IPS-18c (cell line): ENCODE data around the gene SRCIN1.
A peak's percentile ranks its signal among the peaks of the same experiment; 100 is the strongest.
"Not testable (repeated sequence)": the region's sequence is repeated elsewhere in the genome, so short reads cannot be mapped to it uniquely, and the experiment has no call there.

ENCODE experiments used
- H3K4me3 ChIP-seq: 2 replicates; pipeline ENCODE4 v1.7.0; 2013; ENCODE audit warnings: low read depth, mild to moderate bottlenecking, low read length, moderate library complexity; ENCODE audit not compliant: insufficient read depth
- H3K9me3 ChIP-seq: one replicate; pipeline ENCODE4 v1.6.1; 2013; ENCODE audit warnings: mild to moderate bottlenecking, low read length, moderate library complexity; ENCODE audit not compliant: control insufficient read depth, insufficient read depth

Gene SRCIN1

GRCh38 chr17:38511150-38512108, 94.3 kb downstream of the SRCIN1 start:
- Histone ChIP-seq H3K4me3 (peak overlapping the region; percentile 52), H3K9me3 (no peaks in the 10 kb centered on the region)

DNA sequence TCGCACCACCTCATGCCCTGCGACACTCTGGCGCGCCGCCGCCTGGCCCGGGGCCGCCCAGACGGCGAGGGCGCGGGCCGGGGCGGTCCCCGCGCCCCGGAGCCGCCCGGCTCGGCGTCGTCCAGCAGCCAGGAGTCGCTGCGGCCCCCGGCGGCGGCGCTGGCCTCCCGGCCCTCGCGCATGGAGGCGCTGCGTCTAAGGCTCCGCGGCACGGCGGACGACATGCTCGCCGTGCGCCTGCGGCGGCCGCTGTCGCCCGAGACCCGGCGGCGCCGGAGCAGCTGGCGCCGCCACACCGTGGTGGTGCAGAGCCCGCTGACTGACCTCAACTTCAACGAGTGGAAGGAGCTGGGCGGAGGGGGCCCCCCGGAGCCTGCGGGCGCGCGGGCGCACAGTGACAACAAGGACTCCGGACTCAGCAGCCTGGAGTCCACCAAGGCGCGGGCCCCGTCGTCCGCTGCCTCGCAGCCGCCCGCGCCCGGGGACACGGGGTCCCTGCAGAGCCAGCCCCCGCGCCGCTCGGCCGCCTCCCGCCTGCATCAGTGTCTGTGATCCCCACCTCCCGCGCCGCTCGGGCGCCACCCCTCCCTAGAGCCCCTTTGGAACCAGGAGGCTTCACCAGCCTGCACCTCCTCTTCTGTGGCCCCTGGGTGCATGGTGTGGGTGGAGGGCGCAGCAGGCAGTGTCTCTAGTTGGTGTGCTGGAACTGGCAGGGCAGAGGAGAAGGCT, 95.2 kb downstream of the SRCIN1 start:
- H3K4me3 ChIP-seq, result peak overlapping the region; percentile 52
- H3K9me3 ChIP-seq, result no peaks in the 10 kb centered on the region

DNA sequence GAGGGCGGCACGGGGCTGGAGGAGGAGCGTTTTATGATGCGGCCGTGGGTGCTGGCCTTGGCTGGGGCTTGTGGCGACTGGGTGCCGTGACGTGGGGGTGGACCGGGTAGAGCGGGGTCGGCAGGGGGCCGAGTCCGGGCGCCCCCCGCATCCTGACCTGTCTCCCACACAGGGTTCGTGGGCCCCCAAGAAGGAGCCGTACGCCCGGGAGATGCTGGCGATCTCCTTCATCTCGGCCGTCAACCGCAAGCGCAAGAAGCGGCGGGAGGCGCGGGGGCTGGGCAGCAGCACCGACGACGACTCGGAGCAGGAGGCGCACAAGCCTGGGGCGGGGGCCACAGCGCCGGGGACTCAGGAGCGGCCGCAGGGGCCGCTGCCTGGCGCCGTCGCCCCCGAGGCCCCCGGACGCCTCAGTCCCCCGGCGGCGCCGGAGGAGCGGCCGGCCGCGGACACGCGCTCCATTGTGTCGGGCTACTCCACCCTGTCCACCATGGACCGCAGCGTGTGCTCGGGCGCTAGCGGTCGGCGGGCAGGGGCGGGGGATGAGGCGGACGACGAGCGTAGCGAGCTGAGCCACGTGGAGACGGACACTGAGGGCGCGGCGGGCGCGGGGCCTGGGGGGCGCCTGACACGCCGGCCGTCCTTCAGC, 95.9 kb downstream of the SRCIN1 start:
- Histone ChIP-seq H3K4me3 (peak overlapping the region; percentile 41), H3K9me3 (no peaks in the 10 kb centered on the region)

GRCh38 chr17:38508954-38509771, 96.6 kb downstream of the SRCIN1 start:
- H3K4me3 ChIP-seq, result peak overlapping the region; percentile 41; the same call in 1 of the 2 replicates
- no peaks in the 10 kb centered on the region for H3K9me3 ChIP-seq

GRCh38 chr17:38508570-38508950, 97.2 kb downstream of the SRCIN1 start:
- no peaks in the 10 kb centered on the region for H3K9me3 ChIP-seq

DNA sequence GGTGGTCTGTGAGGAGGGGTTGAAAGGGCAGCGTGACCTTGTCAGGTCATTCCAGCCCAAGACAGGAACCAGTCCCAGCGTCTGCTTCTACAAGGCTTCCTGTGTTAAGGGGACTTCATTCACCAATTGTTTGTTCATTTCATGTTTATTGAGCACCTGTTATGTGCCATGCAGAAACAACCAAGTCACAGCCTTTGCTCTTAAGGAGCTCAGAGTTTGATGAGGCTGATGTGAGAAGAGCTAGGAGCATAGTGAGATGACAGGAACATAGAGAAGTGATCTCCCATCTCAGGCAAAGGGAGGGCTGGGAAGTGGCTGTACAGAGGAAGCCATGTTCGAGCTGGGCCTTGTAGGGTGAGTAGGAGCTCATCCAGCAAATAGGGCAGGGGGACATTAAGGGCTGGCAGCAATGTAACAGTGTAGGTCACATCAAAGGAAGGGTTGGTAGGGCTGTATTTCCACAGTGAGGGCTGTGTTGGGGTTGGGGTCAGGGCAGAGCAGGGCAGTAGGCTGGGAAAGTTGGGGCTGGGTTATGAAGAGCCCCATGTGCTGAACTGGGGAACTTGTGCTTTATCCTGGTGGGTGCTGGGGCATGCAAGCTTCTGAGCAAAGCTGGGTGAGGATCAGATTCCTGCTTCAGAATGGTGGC, 97.7 kb downstream of the SRCIN1 start:
- Histone ChIP-seq H3K9me3 (no peaks in the 10 kb centered on the region), H3K4me3 (no peak overlapping the region)

More at GRCh38 chr17:38508570-38508950, 97.2 kb downstream of the SRCIN1 start:
- H3K4me3 ChIP-seq, result no peak overlapping the region

DNA sequence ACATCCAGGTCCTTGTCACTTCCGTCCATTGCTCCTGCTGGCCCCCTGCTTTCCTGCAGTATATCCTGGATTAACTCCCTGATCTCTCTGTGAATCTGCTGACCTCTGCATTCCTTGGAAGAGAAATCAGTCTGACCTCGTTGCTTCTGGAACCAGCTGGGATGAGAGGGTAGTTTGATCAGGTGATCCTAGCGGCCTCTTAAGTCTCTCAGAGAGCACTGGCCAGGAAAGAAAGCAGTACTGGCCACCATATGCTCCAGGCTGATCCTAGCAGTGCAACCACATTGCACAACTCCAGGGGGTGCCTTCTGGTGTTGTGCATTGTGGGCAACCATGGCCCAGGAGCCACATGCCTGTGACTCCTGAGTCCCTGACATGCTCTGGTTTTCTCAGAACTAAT, 98.3 kb downstream of the SRCIN1 start:
- no peaks in the 10 kb centered on the region for H3K9me3 ChIP-seq

GRCh38 chr17:38504216-38504615, 101.5 kb downstream of the SRCIN1 start:
- Histone ChIP-seq H3K9me3 (no peaks in the 10 kb centered on the region), H3K4me3 (no peak overlapping the region)

More for the DNA sequence above, 98.3 kb downstream of the SRCIN1 start:
- H3K4me3 ChIP-seq, result no peak overlapping the region

DNA sequence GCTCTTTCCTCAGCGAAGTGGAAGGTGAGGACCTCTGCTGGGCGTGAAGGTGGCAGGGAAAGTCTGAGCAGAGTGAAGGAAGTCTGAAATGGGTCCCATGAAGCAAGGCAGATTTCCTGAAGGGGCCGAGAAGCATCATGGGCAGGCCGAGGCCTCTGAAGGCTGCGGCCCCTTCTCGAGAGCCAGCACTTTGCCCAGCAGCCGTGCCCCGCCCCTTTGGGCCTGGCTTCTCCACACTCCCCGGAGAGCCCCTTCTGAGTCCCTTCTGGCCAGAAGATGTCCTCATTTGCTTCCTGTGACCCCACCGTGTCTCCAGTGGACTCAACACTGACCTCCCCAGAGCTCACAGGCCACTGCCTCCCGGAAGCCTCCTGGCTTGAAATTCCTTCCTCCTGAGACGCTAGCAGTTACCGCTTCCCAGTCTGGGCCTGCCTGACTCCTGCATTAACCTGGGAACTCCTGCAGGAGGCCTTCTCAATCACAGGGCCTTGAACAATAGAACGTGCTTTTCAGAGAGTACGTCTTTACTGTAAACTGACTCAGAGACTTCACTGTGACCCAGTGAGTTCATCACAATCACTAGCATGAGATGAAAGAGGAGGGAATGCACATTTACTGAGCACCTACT, 102.4 kb downstream of the SRCIN1 start:
- not testable (repeated sequence) for H3K9me3 ChIP-seq, H3K4me3 ChIP-seq

DNA sequence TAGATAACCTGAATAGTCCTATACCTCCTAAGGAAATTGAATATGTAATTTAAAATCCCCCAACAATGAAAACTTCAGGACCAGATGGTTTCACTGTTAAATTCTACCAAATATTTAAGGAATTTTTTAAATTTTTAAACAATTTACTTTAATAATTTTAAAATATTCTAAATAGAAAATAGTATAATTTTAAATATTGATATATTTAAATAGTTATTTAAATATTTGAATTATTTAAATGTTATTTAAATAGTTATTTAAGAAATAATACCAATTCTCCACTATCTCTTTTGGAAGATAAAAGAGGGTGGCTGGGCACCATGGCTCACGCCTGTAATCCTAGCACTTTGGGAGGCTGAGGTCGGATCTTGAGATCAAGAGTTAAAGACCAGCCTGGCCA, 104.0 kb downstream of the SRCIN1 start:
- not testable (repeated sequence) for H3K9me3 ChIP-seq, H3K4me3 ChIP-seq

DNA sequence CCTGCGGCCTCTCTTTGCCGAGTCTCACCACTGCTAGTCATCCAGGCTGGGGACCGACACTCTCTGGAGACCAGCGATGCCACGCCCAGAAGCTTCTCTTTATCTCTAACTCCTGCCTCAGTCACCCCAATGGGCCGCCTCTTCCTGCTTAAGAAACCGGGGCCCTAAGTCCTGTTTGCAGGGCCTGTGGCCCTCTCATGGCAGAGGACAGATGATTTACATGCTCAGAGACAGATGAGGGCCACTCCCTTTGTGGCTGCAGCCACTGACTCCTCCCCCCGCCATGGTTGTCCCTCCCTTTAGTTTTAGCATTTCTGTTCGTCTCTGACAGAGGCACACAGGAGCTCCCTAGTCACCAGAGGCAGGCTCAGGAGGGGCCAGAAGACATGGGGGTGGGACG, 106.5 kb downstream of the SRCIN1 start:
- H3K9me3 ChIP-seq, H3K4me3 ChIP-seq: not testable (repeated sequence)

DNA sequence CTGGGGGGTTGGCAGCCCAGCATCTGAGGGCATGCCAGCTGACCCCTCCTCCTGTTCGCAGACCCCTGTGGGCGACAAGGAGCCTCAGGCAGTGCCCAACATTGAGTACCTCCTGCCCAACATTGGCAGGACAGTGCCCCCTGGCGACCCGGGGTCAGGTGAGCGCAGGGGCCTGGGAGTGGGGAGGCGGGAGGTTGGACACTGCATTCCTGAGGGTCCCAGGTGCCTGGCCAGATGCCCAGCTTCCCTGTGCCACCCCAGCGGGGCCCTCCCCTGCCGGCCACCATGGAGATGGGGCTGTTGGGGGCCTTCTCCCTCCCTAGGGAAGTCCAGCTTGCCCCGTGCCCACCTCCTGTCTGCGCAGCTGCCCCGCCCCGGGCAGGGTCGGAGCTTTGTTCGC, 107.4 kb downstream of the SRCIN1 start:
- Histone ChIP-seq H3K4me3 (no peak overlapping the region), H3K9me3 (no peaks in the 10 kb centered on the region)

DNA sequence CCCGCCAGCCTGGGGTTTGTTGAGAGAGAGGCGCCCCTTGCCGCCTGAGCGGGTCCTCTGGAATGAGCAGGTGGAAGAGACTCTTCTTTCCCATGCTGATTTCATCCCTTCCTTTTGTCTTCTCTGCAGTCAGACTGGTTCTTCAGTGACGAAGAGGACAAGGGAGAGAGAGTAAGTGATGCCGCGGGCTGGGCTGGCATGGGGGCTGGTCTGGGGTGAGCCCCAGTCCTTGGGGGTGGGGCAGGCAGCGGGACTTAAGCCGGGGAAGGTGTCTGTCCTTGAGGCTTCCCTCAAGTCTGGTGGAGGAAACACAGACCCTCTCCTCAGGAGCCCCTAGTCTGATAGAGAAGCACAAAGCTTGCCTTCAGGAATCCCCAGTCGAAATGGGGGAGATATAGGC, 108.1 kb downstream of the SRCIN1 start:
- not testable (repeated sequence) for H3K4me3 ChIP-seq

DNA sequence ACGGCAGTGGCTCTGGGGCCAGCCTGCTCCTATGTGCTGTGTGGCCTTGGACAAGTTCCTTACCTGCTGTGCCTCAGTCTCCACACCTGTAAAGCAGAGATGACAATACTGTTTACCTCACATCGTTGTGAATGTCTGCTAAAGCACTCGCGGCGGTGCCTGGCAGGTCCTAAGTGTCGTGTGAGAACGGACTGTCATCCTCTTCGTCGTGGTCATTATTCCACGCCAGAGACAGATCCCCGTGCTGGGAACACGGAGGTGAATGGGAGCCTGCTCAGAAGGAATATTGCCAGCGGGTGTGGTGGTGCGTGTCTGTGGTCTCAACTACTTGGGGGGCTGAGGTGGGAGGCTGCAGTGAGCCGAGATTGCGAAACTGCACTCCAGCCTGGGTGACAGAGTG, 111.6 kb downstream of the SRCIN1 start:
- H3K9me3 ChIP-seq, H3K4me3 ChIP-seq: not testable (repeated sequence)

More for the DNA sequence above, 108.1 kb downstream of the SRCIN1 start:
- H3K9me3 ChIP-seq, result not testable (repeated sequence)

- H3K4me3 ChIP-seq, result not testable (repeated sequence)
Measured at GRCh38 chr17:38492067-38493040, 113.4 kb downstream of the SRCIN1 start.

More at GRCh38 chr17:38492067-38493040, 113.4 kb downstream of the SRCIN1 start:
- not testable (repeated sequence) for H3K9me3 ChIP-seq
